Effector memory CD4-positive, alpha-beta T cell (primary cell): ENCODE results near the gene CD300A.

Experiments
- DNase-seq, 3 donors: peaks; one replicate each; pipeline ENCODE4 v3.0.0-alpha.2; 2020
- H3K27ac ChIP-seq: 2 replicates; pipeline ENCODE4 v1.7.0; 2013; ENCODE audit warnings: mild to moderate bottlenecking, low read length, moderate library complexity; ENCODE audit not compliant: insufficient read depth, poor library complexity, severe bottlenecking
- H3K27me3 ChIP-seq: replicated peaks from 2 replicates; pipeline ENCODE4 v1.7.0; 2013; ENCODE audit warnings: mild to moderate bottlenecking, low read length; ENCODE audit not compliant: insufficient read depth, control insufficient read depth, poor library complexity, severe bottlenecking
- H3K36me3 ChIP-seq: 2 replicates; pipeline ENCODE4 v1.7.0; 2013; ENCODE audit warnings: mild to moderate bottlenecking, low read length, moderate library complexity; ENCODE audit not compliant: control insufficient read depth, insufficient read depth
- H3K4me1 ChIP-seq: 2 replicates; pipeline ENCODE4 v1.7.0; 2013; ENCODE audit warnings: low read length, mild to moderate bottlenecking; ENCODE audit not compliant: control insufficient read depth, insufficient read depth, poor library complexity, severe bottlenecking
- H3K4me3 ChIP-seq: 2 replicates; pipeline ENCODE4 v1.7.0; 2013; ENCODE audit warnings: low read length, low read depth, mild to moderate bottlenecking; ENCODE audit not compliant: insufficient read depth, poor library complexity, severe bottlenecking
- H3K9me3 ChIP-seq: 2 replicates; pipeline ENCODE4 v1.7.0; 2013; ENCODE audit warnings: mild to moderate bottlenecking, low read length, moderate library complexity; ENCODE audit not compliant: control insufficient read depth

Gene CD300A

GRCh38 chr17:74455025-74455545 is 11.3 kb upstream of the CD300A start:
- peaks cover 32% of the 10 kb centered on the region for H3K4me1 ChIP-seq
- H3K27ac ChIP-seq, result no peak overlapping the region
- H3K27me3 ChIP-seq, result peaks cover 3% of the 10 kb centered on the region
- no peaks in the 10 kb centered on the region for H3K36me3 ChIP-seq
- H3K9me3 ChIP-seq, result no peaks in the 10 kb centered on the region
- no peak overlapping the region for H3K4me3 ChIP-seq
- no peak for DNase-seq

DNA sequence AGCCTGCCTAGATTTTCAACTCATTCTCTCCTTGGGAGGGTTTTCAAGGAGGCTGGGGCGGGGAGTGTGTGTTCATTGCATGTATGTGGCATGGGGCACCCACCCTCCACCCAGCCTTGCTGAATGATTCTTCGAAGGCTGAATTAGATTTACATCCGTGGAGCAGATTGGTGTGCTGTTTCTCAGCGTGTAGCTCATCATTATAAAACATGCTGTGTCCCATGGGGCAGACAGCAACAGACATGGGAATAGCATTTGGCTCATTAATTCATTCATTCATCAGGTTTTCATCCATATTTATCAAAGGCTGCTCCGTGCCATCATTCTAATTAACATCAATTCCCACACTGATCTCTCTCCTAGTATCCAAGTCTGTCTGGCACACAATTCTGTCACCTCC is 10.6 kb upstream of the CD300A start:
- no peak for DNase-seq

DNA sequence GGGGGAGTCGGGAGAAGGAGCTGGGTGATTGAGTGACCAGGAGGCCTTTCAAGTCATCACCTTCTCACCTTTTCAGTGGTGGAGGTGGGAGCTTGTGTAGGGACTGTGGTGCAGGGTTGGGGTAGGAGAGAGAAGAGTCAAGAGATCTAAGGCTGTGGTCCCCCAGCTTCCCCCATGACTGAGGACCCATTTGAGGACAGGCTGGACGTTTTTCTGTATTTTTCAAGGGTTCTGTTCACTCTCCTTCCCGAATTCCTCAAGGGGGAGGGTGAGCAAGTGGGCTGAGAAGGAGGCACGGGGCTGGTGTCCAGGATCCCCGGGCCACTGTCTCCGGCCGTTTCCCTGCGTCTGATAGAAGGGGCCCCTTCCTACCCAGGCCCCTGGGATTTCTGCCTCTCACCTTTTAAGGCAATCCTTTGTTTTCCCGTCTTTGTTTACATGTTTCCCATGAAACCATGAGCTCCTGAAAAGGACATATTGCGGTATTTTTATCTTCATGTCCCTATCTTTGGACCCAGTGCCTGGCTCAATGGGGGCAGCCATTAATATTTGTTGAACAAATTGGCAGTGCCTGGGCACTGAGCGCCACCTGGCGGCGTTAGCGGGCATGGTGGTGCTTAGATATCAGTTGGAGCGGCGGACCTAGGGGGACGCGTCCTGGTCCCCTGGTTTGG is 9.2 kb upstream of the CD300A start:
- no peaks in the 10 kb centered on the region for H3K9me3 ChIP-seq

More for the DNA sequence above, 10.6 kb upstream of the CD300A start:
- no peak overlapping the region for H3K27ac ChIP-seq
- peaks cover 32% of the 10 kb centered on the region for H3K4me1 ChIP-seq
- H3K27me3 ChIP-seq, result peaks cover 3% of the 10 kb centered on the region
- no peaks in the 10 kb centered on the region for H3K9me3 ChIP-seq
- no peaks in the 10 kb centered on the region for H3K36me3 ChIP-seq
- no peak overlapping the region for H3K4me3 ChIP-seq

GRCh38 chr17:74457820-74458166 is 8.6 kb upstream of the CD300A start:
- no peak overlapping the region for H3K27ac ChIP-seq
- no peak for DNase-seq
- no peaks in the 10 kb centered on the region for H3K9me3 ChIP-seq
- H3K27me3 ChIP-seq, result peaks cover 3% of the 10 kb centered on the region
- no peaks in the 10 kb centered on the region for H3K36me3 ChIP-seq
- H3K4me3 ChIP-seq, result no peak overlapping the region
- H3K4me1 ChIP-seq, result peaks cover 38% of the 10 kb centered on the region

More for the DNA sequence above, 9.2 kb upstream of the CD300A start:
- Histone ChIP-seq H3K27ac (no peak overlapping the region), H3K36me3 (no peaks in the 10 kb centered on the region), H3K4me3 (no peak overlapping the region), H3K4me1 (peaks cover 38% of the 10 kb centered on the region), H3K27me3 (peaks cover 3% of the 10 kb centered on the region)
- peak; percentile 43 to 64 (median 46) for DNase-seq

- Histone ChIP-seq H3K27ac (no peak overlapping the region), H3K9me3 (no peaks in the 10 kb centered on the region), H3K27me3 (no peaks in the 10 kb centered on the region), H3K4me3 (no peak overlapping the region), H3K4me1 (peaks cover 36% of the 10 kb centered on the region), H3K36me3 (no peaks in the 10 kb centered on the region)
- DNase-seq, result no peak
Measured at GRCh38 chr17:74458835-74459234, 7.6 kb upstream of the CD300A start.

- Histone ChIP-seq H3K4me1 (peaks cover 33% of the 10 kb centered on the region), H3K27ac (no peak overlapping the region), H3K4me3 (no peak overlapping the region), H3K9me3 (no peaks in the 10 kb centered on the region), H3K27me3 (no peaks in the 10 kb centered on the region), H3K36me3 (no peaks in the 10 kb centered on the region)
- no peak for DNase-seq
Measured at GRCh38 chr17:74459622-74460021, 6.8 kb upstream of the CD300A start.

GRCh38 chr17:74460241-74460640 is 6.2 kb upstream of the CD300A start:
- Histone ChIP-seq H3K36me3 (no peaks in the 10 kb centered on the region), H3K27me3 (no peaks in the 10 kb centered on the region), H3K4me3 (no peak overlapping the region), H3K27ac (no peak overlapping the region), H3K9me3 (no peaks in the 10 kb centered on the region), H3K4me1 (peaks cover 34% of the 10 kb centered on the region)
- no peak for DNase-seq

GRCh38 chr17:74460996-74461395 is 5.4 kb upstream of the CD300A start:
- DNase-seq, result no peak
- no peak overlapping the region for H3K4me3 ChIP-seq
- peaks cover 37% of the 10 kb centered on the region for H3K4me1 ChIP-seq
- H3K36me3 ChIP-seq, result no peaks in the 10 kb centered on the region
- no peaks in the 10 kb centered on the region for H3K9me3 ChIP-seq
- no peak overlapping the region for H3K27ac ChIP-seq
- H3K27me3 ChIP-seq, result no peaks in the 10 kb centered on the region

GRCh38 chr17:74461611-74462010 is 4.8 kb upstream of the CD300A start:
- H3K36me3 ChIP-seq, result no peaks in the 10 kb centered on the region
- no peak overlapping the region for H3K27ac ChIP-seq
- no peak for DNase-seq
- H3K27me3 ChIP-seq, result no peaks in the 10 kb centered on the region
- H3K4me1 ChIP-seq, result peaks cover 44% of the 10 kb centered on the region
- no peaks in the 10 kb centered on the region for H3K9me3 ChIP-seq
- H3K4me3 ChIP-seq, result no peak overlapping the region

DNA sequence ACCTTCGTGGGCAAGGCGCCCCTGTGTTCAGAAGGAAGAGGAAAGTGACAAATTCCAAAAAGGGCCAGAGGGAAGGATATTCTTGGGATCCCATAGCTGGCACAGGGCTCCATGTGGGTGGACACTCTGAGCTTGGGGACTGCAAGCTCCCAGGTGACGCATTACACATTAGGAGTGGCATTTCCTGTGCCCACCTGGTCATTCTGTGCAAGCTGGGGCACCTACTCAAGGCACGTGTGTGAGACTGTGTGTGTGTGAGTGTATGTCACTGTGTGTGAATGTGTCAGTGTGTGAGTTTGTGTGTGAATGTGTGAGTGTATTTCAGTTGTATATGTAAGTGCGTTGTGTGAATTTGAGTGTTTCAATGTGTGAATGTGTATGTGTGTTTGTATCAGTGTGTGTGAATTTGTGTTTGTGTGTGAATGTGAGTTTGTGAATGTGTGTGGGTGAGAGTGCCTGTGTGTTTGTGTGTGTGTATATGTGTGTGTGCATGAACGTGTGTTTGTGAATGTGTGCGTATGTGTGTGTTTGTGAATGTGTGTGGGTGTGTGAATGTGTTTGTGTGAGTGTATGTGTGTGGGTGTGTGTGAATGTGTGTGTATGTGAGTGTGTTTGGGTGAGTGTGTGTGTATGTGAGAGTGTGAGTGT is 1.6 kb upstream of the CD300A start:
- Histone ChIP-seq H3K4me3 (no peak overlapping the region), H3K4me1 (peaks cover 40% of the 10 kb centered on the region), H3K27me3 (no peaks in the 10 kb centered on the region), H3K9me3 (no peaks in the 10 kb centered on the region), H3K27ac (no peak overlapping the region), H3K36me3 (no peaks in the 10 kb centered on the region)
- no peak for DNase-seq
